NT2/D1 (cell line): Measurements from ENCODE around the gene GALNT1.

Source experiments
- DNase-seq: peaks from one replicate; pipeline ENCODE4 v3.0.0-alpha.2; 2011; ENCODE audit warnings: low read depth, low spot score
- H3K27me3 ChIP-seq: 2 replicates; pipeline ENCODE4 v1.6.0; 2011; ENCODE audit warnings: mild to moderate bottlenecking; ENCODE audit not compliant: insufficient read length, insufficient read depth
- H3K36me3 ChIP-seq: 2 replicates; pipeline ENCODE4 v1.6.1; 2011; ENCODE audit warnings: mild to moderate bottlenecking, low read length, mixed read lengths; ENCODE audit not compliant: insufficient read depth, insufficient read length
- H3K4me1 ChIP-seq: 2 replicates; pipeline ENCODE4 v1.5.1; 2011; ENCODE audit not compliant: insufficient read depth, insufficient read length
- H3K4me3 ChIP-seq: 2 replicates; pipeline ENCODE4 v1.5.1; 2011; ENCODE audit warnings: low read depth; ENCODE audit not compliant: insufficient read length
- H3K9ac ChIP-seq: 2 replicates; pipeline ENCODE4 v1.6.0; 2011; ENCODE audit warnings: low read depth; ENCODE audit not compliant: insufficient read length
- H3K9me3 ChIP-seq: 2 replicates; pipeline ENCODE4 v1.5.1; 2011; ENCODE audit warnings: mild to moderate bottlenecking, low read length; ENCODE audit not compliant: insufficient read depth
- SUZ12 ChIP-seq: IDR thresholded peaks from 2 replicates; pipeline ENCODE4 v1.6.1; 2011; ENCODE audit not compliant: insufficient read length, insufficient read depth; ENCODE audit errors: extremely low read depth
- YY1 ChIP-seq: IDR thresholded peaks from 2 replicates; pipeline ENCODE4 v1.6.1; 2011; ENCODE audit not compliant: insufficient read length, insufficient read depth
- ZNF274 ChIP-seq: IDR thresholded peaks from 2 replicates; pipeline ENCODE4 v1.6.1; 2011; ENCODE audit warnings: mild to moderate bottlenecking, low read depth, low read length

GALNT1 gene

GRCh38 chr18:35733408-35733807 is 151.9 kb downstream of the GALNT1 start:
- peaks cover 11% of the 10 kb centered on the region for H3K9me3 ChIP-seq
- no peaks in the 10 kb centered on the region for H3K36me3 ChIP-seq
- TF ChIP-seq ZNF274 (no peak), YY1 (no peak), SUZ12 (no peak)
- DNase-seq = no peak
- H3K27me3 ChIP-seq = no peaks in the 10 kb centered on the region
- H3K4me1 ChIP-seq = no peaks in the 10 kb centered on the region
- H3K4me3 ChIP-seq = no peak overlapping the region
- H3K9ac ChIP-seq = no peak overlapping the region

GRCh38 chr18:35736696-35737095 is 155.2 kb downstream of the GALNT1 start:
- no peaks in the 10 kb centered on the region for H3K36me3 ChIP-seq
- no peaks in the 10 kb centered on the region for H3K27me3 ChIP-seq
- no peaks in the 10 kb centered on the region; the same call in 1 of the 2 replicates for H3K9me3 ChIP-seq
- no peak overlapping the region for H3K4me3 ChIP-seq
- H3K4me1 ChIP-seq = no peaks in the 10 kb centered on the region
- no peak overlapping the region for H3K9ac ChIP-seq
- no peak for TF ChIP-seq YY1
- TF ChIP-seq ZNF274 = no peak
- no peak for TF ChIP-seq SUZ12
- no peak for DNase-seq

- Histone ChIP-seq H3K27me3 (no peaks in the 10 kb centered on the region), H3K36me3 (no peaks in the 10 kb centered on the region), H3K4me3 (no peak overlapping the region), H3K4me1 (no peaks in the 10 kb centered on the region), H3K9me3 (no peaks in the 10 kb centered on the region), H3K9ac (no peak overlapping the region)
- DNase-seq = no peak
- no peak for TF ChIP-seq ZNF274
- TF ChIP-seq YY1 = no peak
- TF ChIP-seq SUZ12 = no peak
Measured at GRCh38 chr18:35739778-35740177, 158.2 kb downstream of the GALNT1 start.

GRCh38 chr18:35740656-35741055 is 159.1 kb downstream of the GALNT1 start:
- TF ChIP-seq YY1 (no peak), ZNF274 (no peak), SUZ12 (no peak)
- DNase-seq = no peak
- Histone ChIP-seq H3K9me3 (no peaks in the 10 kb centered on the region), H3K27me3 (no peaks in the 10 kb centered on the region), H3K4me1 (no peaks in the 10 kb centered on the region), H3K9ac (no peak overlapping the region), H3K36me3 (no peaks in the 10 kb centered on the region), H3K4me3 (no peak overlapping the region)

GRCh38 chr18:35743916-35744315 is 162.4 kb downstream of the GALNT1 start:
- TF ChIP-seq YY1 (no peak), SUZ12 (no peak)
- Histone ChIP-seq H3K9ac (no peak overlapping the region), H3K36me3 (no peaks in the 10 kb centered on the region), H3K4me3 (no peak overlapping the region), H3K27me3 (no peaks in the 10 kb centered on the region), H3K9me3 (no peaks in the 10 kb centered on the region), H3K4me1 (no peaks in the 10 kb centered on the region)
- DNase-seq = no peak

- no peak overlapping the region for H3K9ac ChIP-seq
- no peaks in the 10 kb centered on the region for H3K27me3 ChIP-seq
- no peak for DNase-seq
- TF ChIP-seq ZNF274 (no peak), SUZ12 (no peak), YY1 (no peak)
- H3K4me3 ChIP-seq = no peak overlapping the region
- no peaks in the 10 kb centered on the region for H3K36me3 ChIP-seq
- no peaks in the 10 kb centered on the region for H3K4me1 ChIP-seq
- H3K9me3 ChIP-seq = no peaks in the 10 kb centered on the region
Measured at GRCh38 chr18:35745814-35746213, 164.3 kb downstream of the GALNT1 start.

- Histone ChIP-seq H3K4me3 (no peak overlapping the region), H3K9ac (no peak overlapping the region), H3K27me3 (no peaks in the 10 kb centered on the region), H3K36me3 (no peaks in the 10 kb centered on the region), H3K9me3 (no peaks in the 10 kb centered on the region), H3K4me1 (no peaks in the 10 kb centered on the region)
- no peak for DNase-seq
- TF ChIP-seq ZNF274 (no peak), YY1 (no peak)
Measured at GRCh38 chr18:35746826-35747339, 165.3 kb downstream of the GALNT1 start.

- no peaks in the 10 kb centered on the region for H3K9me3 ChIP-seq
- H3K27me3 ChIP-seq = no peaks in the 10 kb centered on the region
- H3K36me3 ChIP-seq = no peaks in the 10 kb centered on the region
- DNase-seq = no peak
- TF ChIP-seq YY1 (no peak), SUZ12 (no peak), ZNF274 (no peak)
- no peak overlapping the region for H3K9ac ChIP-seq
- no peaks in the 10 kb centered on the region for H3K4me1 ChIP-seq
- H3K4me3 ChIP-seq = no peak overlapping the region
Measured at GRCh38 chr18:35747894-35748472, 166.4 kb downstream of the GALNT1 start.
